Activated CD4-positive, alpha-beta T cell treated with anti-CD3 and anti-CD28 coated beads, Interleukin-2, Interleukin-6, amounts not matched to agents 100 ng/mL and 50 ng/mL, durations not matched to agents 16 hours and 8 hours (primary cell): ENCODE data around the gene TMEM191B.
"Not testable (repeated sequence)": the region's sequence is repeated elsewhere in the genome, so short reads cannot be mapped to it uniquely, and the experiment has no call there.

Experiments
- DNase-seq: peaks from one replicate; pipeline ENCODE4 v3.0.0-alpha.2; 2020

Gene TMEM191B

DNA sequence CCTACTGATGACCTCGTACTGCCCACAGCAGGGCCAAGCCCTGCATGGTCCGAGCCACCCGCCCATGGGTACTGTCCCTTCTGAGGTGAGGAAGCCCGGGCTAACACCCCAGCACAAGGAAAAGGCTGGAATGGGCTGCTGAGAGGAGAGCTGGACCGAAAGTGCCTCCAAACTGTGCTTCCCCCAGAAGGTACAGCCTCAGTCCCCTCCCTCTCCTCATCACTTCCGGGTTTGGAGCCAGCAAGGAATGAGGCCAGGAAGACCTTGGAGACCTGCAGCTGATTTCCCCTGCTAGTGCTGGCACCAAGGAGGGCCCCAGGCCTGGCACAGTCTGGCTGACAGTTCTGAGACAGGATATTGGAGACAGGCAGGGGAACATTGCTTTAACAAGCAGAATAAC is 31.3 kb downstream of the TMEM191B start:
- DNase-seq: not testable (repeated sequence)

DNA sequence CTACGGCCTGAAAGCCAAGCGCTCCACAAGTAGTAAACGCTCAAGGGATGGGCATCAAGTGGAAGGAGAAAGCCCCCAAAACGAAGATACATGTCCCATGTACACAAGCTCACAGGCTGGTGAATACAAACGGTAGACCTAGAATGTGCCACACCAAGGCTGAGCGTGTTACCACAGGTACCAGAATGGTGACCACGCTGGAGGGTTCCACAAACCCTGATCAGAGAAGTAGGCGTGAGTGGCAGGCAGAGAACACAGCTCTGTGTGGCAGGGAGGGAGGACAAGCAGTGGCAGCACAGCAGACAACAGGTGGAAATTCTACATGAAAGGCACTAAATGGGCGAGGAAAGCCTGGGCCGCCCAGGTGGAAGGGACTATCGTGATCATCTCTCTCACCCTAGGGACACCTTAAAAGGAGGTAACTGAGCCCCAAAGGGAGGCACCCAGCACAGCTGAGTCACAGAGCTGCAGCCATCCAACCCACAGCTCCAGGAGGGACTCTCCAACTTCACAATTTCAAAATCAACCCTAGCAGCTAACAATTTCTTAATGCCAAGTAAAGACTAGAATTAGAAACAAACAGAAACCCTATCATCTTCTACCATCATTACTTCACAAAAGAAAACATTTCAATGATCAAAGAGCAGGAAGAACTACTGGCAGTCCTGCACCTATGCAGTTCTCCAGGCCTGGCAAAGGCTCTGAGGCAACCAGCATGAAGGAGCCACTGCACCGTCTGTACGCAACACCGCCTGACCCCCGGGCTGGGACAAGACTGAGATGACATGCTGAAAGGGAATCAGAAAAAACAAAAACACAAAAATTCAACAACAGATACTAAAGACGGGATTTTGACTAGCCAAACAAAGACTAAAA is 32.7 kb downstream of the TMEM191B start:
- not testable (repeated sequence) for DNase-seq

DNA sequence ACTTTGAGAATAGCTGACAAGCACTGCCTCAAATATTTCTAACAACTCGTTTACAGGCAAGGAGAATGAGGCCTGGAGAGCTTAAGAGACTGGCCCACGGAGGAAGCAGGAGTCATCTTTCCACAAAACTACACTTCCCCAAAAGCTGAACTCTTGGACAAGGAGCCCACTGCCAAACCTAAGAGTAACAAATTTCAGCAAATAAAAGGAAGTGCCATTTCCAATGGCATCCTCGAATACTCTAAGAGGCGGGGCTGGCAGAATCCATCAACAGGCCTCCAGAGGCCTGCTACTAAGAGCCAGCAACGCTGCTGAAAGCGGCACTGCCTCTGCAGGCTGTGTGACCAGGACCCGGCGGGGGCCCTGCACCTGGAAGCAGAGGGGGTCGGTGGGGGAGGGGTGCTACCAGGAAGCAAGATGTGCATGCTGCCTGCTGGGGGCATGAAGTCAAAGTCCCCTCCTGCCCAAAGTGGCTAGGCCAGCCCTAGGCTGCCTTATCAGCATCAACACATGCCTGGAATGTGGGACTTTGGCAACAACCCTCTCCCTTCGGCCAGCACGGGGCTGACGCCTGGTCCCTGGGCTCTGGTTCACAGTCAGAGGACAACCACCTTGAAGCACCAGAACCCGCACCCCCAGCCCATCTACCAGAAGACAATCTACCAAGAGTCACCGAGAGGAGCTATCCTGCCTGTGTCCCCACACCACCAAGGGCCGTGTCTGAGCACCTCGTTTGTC is 43.1 kb downstream of the TMEM191B start:
- DNase-seq: not testable (repeated sequence)

DNA sequence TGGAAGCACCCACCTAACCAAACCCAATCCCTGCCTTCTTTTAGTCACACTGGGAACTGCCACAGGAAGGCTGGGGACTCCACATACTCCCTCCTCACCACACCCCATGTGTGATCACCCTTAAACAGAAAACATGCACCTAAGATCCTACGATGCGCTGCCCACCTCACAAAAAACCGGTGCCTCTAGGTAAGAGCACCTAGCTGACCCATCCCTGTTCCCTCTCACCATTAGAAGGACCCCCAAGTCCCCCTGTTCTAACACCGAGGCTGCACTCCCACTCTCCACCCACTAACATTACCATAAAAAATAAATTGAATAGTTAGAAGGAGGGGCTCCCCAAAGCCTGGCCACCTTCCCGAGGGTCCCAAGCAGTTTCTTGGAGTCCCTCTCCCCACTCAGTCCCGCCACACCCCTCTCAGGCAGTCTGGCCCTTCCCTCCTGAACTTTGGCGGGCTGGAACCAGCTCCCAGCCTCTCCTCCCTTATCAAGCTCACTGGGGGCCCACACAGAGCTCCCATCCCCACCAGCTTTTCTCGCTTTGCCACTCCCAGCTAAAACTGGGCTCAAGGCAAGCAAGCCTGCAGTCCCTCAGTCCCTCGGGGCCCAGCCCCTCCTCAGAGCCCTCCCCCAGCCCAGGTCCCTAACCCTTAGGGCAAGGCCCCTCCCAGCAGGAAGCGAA is 46.0 kb downstream of the TMEM191B start:
- DNase-seq: not testable (repeated sequence)

DNA sequence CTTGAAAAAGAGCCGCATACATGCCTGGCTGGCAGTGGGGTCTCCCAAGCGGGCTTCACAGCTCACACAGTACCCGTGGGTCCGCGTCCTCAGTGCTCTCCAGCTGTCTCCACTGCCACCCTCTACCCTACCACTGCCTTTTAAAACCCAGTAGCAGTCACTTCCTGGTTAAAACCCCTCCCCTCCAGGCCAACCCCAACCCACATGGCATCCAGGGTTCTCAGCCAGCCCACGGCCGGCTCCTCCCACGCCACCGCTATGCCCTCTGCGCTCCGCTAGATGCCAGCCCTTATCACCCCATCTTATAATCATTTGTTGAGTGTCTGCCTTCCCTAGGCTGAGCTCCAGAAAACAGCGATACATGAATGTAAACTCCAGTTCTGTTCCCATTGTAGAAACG is 47.0 kb downstream of the TMEM191B start:
- DNase-seq: not testable (repeated sequence)

DNA sequence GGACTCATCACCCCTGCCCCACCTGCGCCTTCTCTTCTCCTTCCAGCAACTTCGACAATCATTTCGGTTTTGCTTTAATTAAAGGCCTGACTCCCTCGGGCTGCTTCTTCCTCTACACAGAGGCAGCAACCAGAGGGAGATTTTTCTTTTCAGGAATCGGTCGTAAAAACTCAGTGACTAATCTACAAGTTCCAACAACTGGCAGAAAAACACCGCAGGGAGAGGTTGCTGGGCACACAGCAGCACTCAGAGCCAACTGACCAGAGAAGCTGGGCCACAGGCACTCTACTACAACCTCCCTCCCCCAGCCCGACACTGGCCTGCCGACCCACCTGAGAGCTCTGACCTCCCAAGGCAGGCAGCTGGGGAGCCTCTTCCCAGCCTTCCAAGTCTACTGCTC is 48.1 kb downstream of the TMEM191B start:
- not testable (repeated sequence) for DNase-seq

DNA sequence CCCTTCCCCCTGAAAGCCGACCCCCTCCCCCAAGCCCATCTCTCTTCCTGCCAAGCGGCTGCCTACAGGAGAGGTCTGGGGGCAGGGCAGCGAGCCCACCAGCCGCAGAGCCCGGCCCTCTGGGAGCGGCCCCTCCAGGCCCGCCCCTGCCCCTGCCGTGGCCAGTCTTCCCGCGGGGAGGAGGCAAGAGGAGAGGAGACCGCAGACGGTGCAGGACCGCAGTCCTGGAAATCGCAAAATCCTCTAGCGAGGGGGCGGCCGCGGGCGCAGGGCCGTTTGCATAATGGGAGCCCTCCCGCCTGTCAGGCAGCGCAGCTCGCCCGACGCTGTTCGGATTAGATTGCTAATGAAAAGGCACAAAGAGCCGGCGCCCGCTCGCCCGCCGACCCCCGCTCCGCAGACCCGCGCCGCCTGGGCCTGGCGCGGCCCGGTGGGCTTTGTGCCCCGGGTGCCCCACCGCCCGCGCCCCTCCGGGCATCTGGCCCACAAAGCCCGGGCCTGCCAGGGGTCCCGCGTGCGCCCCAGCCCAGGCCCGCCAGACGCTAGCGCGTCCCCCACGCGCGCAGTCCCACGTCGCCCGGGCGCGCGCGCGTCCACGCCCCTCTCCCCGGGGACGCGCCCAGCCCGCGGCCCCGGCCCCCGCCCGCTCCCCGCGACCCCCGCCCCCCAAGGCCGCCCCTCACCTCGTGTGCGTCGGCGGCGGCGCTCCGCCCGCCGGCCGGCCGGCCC is 49.7 kb downstream of the TMEM191B start:
- not testable (repeated sequence) for DNase-seq

DNA sequence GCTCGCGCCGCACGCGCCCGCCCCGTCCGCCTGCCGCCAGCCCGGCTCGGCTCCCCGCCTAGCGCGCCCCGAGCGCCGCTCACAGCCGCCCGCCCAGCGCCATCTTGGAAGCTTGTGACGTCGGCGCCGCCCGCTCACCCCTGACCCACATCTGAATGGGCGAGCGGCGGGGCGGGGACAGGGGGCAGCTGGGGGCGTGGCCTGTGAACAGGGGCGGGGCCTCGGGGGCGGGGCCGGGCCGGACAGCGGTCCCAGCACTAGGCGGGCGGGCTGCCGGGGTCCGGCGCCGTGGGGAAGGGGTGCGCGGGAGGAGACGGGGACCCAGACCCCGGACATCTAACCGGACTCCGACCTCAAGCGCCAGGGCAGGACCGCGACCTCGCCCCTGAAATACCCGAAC is 50.2 kb downstream of the TMEM191B start:
- not testable (repeated sequence) for DNase-seq
